ENCODE results near the gene C3orf62.

DNA sequence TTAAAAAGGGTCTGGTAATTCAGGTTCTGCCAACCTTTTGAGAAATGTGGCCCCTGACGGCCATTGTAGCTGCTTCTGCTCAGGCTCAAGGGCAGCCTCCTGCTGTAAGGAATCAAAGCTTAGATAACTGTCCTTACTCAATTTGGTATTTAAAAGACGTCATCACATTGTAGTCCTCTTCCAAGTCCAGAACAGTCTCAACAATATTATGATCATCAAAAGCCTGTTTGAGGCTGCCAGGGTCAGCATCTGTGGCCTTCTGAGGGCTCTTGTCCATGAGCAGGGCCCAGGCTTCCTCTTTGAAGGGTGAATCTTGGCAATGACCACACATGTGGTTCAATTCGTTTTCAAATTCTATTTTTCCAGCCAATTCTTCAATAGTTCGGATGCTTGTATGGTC, 6.0 kb downstream of the C3orf62 start:
- no peak for TF ChIP-seq POLR2A (IDR thresholded peaks at IDR 0.05)
- TF ChIP-seq, protein P1, sequence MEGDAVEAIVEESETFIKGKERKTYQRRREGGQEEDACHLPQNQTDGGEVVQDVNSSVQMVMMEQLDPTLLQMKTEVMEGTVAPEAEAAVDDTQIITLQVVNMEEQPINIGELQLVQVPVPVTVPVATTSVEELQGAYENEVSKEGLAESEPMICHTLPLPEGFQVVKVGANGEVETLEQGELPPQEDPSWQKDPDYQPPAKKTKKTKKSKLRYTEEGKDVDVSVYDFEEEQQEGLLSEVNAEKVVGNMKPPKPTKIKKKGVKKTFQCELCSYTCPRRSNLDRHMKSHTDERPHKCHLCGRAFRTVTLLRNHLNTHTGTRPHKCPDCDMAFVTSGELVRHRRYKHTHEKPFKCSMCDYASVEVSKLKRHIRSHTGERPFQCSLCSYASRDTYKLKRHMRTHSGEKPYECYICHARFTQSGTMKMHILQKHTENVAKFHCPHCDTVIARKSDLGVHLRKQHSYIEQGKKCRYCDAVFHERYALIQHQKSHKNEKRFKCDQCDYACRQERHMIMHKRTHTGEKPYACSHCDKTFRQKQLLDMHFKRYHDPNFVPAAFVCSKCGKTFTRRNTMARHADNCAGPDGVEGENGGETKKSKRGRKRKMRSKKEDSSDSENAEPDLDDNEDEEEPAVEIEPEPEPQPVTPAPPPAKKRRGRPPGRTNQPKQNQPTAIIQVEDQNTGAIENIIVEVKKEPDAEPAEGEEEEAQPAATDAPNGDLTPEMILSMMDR (IDR thresholded peaks at IDR 0.05): no peak

Data from testis (tissue), 2 donors.